ENCODE data around the gene E2F7.

- TF ChIP-seq YY1 (IDR thresholded peaks at IDR 0.05; ENCODE audit: low read depth) (no peak), REST (IDR thresholded peaks at IDR 0.05; ENCODE audit: low read depth) (no peak), TAF1 (IDR thresholded peaks at IDR 0.05; ENCODE audit: low read depth) (no peak), MAX (IDR thresholded peaks at IDR 0.05) (no peak), CEBPB (IDR thresholded peaks at IDR 0.05) (no peak), RAD21 (IDR thresholded peaks at IDR 0.05; ENCODE audit: low read depth) (no peak), FOXM1 (IDR thresholded peaks at IDR 0.05; ENCODE audit: borderline replicate concordance, low read depth) (no peak), CREB1 (IDR thresholded peaks at IDR 0.05; ENCODE audit: low read depth) (no peak), EP300 (IDR thresholded peaks at IDR 0.05; ENCODE audit: borderline replicate concordance) (no peak), EGR1 (IDR thresholded peaks at IDR 0.05) (no peak), TCF12 (IDR thresholded peaks at IDR 0.05; ENCODE audit: low read depth) (no peak), NFIC (IDR thresholded peaks at IDR 0.05) (no peak), TEAD4 (IDR thresholded peaks at IDR 0.05) (no peak)
These were observed 38.9 kb upstream of the E2F7 start for GRCh38 chr12:77104286-77104685.

Measured in Ishikawa (cell line).